ENCODE data around the gene SRSF6. TPM values are rescaled to one million over a fixed set of nuclear protein-coding genes. Genes with fewer than 3 reads are reported as not detected.
"Not testable (repeated sequence)": the region's sequence is repeated elsewhere in the genome, so short reads cannot be mapped to it uniquely, and the experiment has no call there.

Gene SRSF6
- total RNA-seq, 1 donor from 2014 or later: 63.6 TPM

DNA sequence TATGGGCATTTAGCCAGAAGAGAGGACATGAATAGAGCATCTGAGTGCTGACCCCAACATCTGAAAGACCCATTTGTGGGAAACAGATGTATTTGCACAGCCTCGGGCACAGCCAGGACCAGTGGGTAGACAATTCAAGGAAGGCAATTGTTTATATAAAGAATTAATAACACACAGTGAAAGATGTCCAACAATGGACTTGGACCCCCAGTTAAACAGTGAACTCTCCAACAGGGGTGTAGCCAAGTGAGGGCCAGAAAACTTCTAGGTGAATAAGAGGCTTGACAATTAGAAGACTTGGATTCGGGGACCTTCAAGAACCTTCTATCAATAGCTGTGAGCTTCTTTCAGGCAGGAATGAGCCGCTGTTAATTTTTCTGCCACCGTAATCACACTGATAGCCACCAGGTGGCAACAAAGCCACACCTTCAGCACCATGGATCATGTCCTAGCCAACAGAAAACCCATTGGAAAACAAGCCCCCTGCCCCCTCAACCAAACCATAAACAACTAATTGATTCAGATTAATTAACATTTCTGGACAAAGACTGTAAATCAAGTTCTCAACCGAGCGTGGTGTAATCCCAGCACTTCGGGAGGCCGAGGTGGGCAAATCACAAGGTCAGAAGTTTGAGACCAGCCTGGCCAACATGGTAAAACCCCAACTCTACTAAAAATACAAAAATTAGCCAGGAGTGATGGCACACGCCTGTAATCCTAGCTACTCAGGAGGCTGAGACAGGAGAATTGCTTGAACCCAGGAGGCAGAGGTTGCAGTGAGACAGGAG is 8.8 kb upstream of the SRSF6 start:
- DNase-seq: no peak

DNA sequence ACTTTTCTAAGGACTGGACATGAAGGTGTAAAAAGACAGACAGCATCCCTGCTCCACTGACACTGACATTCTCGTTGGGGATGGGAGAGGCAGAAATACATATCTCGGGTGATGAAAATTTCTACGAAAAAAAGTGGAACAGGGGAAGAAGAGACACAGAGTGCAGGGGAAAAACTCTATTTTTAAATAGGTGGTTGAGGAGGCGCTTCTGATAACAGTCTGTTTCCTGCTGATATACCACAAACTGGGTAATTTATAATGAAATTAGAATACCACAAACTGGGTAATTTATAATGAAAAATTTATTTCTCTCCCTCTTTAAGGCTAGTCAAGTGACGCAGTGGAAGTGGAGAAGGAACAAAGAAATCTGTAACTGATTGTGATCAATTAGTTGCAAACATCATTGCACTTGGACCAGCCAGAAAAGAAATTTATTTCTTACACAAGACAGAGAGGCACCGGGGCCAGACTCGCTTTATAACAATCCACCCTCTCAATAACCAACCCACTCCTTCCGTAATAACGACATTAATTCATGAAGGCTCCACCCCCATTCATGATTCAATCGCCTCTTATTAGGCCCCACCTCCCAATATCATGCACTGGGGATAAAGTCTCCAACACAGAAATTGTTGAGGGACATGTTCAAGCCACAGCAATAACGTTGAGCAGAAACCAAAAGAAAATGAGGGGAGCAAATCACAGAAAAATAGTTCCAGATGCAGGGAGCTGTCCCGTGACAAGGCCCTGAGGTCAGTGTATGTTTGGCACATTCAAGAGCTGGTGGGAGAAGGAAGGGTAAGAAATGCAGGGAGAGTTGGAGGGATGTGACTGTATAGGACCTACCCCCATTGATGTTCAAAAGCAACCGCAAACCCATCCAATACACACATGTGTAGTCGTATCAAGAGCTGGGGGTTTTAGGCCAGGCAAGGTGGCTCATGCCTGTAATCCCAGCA is 6.6 kb upstream of the SRSF6 start:
- DNase-seq: no peak

DNA sequence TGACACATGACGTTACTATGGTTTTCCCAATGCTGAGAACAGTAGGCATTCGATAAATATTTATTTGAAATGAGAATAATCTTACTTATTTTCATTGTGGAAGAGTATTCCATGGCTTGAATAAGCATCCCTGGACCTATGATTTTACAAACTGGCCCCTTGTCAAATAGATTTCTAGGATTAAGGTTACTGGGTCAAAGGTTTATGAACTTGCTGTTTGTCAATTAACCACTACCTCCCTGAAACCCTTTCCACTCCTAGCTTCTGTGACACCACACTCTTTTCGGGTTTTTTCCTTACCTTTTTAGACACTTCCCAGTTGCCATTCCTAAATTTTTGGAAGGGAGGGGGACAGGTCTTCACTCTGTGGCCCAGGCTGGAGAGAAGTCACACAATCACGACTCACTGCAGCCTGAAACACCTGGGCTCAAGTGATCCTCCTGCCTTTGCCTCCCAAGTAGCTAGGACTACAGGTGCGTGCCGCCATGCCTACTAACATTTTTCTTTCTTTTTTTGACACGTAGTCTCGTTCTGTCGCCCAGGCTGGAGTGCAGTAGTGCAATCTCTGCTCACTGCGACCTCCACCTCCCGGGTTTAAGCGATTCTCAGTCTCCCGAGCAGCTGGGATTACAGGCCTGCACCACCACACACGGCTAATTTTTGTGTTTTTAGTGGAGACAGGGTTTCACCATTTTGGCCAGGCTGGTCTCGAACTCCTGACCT is 5.1 kb upstream of the SRSF6 start:
- DNase-seq: no peak

DNA sequence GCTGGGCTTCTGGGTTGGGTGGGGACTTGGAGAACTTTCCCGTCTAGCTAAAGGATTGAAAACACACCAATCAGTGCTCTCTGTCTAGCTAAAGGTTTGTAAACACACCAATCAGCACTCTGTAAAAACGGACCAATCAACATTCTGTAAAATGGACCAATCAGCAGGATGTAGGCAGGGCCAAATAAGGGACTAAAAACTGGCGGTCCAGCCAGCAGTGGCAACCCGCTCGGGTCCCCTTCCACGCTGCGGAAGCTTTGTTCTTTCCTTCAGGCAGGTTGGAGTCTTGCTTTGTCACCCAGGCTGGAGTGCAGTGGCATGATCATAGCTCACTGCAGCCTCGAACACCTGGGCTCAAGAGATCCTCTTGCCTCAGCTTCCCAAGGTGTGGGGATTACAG is 1.4 kb upstream of the SRSF6 start:
- DNase-seq: not testable (repeated sequence)

DNA sequence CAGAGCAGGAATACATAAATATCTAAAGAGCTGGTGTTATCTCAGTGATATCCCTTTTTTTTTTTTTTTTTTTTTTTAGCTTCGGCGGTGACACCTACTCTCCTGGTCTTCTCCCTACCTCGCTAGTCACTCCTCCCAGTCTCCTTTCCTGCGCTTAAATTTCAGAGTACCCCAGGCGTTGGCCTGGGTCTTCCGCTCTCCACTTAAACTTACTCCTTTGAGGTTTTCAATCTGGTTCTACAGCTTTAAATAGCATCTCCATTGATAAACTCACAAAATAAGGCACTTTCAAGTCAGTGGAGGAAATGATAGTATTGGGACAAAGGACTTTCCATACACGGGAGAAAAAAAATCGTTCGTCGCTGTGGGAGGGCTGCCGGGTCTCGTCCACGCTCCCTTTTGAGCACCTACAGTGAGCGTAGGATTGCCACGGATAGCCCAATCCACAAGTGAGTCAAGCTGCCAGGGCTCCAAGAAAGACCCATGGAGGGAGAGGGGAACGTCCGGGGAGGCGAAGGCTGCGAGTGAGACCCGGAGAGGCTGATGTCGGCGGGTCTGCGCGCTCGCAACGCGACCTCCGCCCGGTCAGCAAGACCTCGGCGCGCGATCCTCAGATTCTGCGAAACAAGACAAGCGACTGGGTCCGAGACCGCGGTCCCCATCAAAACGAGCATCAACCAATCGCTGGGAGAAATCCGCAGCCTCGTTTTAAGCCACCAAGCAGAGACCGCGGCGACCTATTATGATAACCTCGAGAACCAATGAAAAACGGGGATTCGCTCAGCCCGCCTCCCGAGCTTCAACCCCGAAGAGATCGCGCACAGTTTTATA is 672 bp upstream of the SRSF6 start:
- peak; percentile 97 for DNase-seq

DNA sequence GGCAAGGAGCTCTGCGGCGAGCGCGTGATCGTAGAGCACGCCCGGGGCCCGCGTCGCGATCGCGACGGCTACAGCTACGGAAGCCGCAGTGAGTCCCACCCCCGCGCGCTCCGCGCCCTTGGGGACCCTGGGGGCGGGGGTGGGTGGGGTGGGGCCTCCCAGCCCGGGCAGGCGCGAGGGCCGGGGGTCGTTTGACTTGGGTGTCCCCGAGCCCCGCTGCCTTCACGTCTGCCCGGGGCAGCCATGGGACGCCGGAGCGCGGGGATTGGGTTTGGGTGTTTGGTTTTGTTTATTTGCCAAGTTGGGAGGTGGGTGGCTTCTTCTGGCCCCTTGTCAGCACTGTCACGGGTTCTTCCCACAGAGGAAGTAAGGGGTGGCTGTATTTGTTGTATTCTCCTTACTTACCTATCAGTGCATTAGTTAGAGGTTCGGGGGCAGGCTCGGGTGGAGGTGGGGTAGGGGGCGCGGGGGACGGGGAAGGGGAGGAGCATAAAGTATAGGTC is 777 bp downstream of the SRSF6 start:
- peak; percentile 4 for DNase-seq

DNA sequence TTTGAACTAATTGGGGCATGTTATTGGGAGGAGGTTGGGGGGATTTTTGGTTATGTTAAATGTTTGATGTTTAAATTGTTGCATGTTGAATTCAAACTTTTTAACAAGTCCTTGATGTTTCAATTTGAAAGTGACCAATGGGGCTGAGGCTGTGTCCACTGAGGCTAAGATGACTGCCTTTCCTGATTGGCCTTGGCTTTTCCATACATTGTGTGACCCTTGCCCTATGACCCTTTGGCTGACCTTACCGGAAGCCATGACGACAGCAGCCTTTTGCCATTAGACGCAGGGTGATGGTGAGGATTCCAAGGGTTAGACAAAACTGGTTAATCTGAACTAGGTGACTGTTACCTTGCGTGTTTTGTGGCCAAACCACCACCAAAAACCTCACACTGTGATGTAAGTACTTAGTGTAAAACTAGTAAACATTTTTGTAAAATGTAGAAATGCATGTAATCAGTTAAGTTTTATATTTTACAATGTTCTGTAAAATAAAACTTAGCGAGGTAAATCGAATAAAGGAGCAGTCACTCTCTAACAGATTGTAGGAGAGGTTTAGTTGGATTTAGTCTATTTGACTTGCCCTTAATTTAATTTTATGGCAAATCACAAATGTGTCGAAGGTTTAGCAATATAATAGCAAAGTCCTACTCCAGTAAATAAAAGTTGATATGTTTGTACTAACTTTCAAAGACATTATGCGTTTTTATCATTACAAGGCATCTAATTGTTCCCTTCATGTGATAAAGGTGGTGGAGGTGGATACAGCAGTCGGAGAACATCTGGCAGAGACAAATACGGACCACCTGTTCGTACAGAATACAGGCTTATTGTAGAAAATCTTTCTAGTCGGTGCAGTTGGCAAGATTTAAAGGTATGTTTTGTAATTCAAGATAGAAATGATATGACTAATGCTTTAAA is 1.6 kb downstream of the SRSF6 start:
- peak; percentile 6 for DNase-seq

DNA sequence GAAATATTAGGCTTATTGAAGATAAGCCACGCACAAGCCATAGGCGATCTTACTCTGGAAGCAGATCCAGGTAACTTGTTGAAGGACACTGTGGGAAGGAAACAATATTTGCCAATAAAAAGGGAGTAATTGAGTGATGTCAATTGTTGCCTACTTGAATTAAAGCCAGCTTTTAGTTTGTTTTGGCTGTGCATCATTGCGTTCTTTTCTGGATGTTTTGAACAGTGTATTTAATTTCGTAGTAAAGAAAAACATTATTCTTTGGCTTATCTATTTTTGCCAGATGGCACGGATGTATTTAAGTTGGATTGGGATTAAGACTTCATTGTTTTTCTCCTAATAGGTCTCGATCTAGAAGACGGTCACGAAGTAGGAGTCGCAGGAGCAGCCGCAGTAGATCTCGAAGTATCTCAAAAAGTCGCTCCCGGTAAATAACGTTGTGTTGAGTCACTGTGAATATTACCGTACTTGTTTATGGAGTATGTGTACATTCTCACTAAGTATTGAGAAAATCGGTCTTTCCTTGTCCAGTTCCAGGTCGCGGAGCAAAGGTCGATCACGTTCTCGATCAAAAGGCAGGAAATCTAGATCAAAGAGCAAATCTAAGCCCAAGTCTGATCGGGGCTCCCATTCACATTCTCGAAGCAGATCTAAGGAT is 2.6 kb downstream of the SRSF6 start:
- no peak for DNase-seq

DNA sequence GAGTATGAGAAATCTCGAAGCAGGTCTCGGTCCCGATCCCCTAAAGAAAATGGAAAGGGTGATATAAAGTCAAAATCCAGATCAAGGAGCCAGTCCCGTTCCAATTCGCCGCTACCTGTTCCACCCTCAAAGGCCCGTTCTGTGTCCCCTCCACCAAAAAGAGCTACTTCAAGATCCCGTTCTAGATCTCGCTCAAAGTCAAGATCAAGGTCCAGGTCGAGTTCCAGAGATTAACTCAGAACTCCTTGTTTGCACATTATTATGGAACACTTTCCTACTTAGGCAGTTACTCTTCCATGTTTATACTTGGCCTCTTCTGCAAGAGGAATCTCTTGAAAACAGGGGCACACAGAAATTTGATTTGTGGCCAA is 3.1 kb downstream of the SRSF6 start:
- no peak for DNase-seq

DNA sequence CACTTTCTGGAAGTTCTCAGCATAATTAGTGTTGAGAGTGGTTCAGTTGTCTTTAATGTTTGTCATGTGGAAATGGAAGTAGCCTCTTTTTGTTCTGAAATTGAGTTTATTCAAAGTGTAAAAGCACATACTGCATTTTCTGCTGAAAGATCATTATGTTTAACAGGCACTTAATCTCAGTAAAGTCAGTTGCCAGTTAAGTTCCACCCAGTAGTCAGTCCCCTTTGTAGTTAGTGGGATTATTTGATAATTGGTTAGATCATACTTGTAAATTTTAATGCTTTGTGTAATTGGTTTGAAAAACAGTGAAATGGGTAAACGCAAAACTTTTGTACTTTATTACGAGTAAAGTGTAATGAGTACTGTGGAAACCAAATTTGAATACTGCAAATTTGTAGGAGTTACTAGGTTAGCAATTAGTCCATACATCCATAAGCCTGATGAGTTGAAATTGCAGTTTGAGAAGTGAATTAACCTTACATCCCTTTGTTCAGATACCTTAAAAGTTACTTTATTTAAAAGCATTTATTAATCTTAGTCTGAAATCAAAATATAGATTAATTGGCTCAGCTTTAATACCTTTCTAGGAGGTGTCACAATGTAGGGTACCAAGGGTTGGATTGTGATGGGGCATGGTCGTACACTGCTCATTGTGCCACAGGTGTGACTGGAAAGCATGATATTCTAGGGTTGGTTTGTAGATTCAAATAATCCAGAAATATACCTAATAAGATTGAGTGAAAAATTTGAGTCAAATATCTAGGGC is 4.4 kb downstream of the SRSF6 start:
- DNase-seq: no peak

DNA sequence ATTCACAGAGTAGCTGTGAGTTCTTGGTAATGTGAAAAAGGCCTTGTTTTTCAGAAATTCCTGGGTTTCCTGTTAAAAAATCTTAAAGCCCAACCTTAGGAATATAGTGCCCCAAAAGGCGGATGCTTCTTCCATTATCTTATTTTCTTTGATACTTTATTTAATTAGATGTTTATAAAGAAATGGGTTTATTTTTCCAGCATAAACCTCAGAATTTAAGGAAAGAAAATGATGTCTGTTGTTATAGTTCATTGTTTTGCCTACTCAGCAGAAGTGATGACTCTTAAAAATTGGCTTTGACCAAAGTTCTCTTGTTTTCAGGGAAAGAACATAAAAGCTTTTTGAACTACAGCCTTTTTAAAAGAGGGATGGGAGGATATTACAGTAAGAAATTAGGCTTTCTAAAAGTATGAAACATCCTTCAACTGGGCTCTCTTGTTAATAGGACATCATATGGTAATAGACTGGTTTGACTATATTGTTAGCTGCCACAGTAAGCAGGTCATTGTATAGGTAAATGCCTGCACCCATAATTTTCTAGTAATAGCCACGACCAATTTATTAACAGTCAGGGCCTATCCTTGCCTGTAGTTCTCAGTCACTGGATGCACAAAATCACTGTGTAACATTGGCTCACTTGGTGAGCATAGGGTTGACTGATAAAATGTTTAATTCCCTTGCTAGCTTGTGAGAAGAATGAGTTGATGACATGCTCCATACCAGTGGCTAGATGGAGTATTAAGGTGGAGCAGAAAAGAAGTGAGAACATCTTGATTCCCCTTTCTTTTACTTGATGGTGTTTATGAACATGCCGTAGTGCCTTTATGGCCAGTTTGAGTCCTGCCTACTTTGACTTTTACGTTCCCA is 5.2 kb downstream of the SRSF6 start:
- DNase-seq: no peak

DNA sequence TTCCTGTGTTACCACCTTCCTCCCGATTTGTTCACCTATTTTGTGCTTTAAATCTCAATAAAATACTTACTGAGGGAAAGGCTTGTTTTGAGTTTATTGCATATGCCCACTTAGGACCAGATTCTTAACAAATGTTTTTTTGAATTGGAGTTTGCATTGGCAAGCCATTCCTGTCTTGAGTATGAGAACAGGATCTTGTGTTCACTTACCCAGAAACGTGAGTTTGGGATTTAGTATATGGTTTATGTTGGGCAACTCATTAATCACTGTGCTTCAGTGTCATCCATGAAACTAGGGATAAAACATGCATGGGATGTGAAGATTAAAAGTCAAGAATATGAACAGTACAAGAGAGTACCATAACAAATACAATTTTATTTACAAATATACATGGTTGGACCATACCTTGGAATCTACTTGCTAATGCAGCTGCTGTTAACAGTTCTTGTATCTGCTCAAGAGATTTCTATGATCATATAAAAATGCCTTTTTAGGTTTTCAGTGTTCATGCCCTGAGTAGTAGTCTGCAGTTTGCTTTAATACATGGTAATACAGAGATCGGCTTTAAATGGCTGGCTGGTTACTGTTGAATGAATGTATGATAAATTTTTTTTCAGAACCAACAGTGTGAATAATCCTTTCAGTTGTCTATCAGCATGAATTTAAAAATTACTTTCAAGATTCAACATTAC is 6.0 kb downstream of the SRSF6 start:
- DNase-seq: no peak

DNA sequence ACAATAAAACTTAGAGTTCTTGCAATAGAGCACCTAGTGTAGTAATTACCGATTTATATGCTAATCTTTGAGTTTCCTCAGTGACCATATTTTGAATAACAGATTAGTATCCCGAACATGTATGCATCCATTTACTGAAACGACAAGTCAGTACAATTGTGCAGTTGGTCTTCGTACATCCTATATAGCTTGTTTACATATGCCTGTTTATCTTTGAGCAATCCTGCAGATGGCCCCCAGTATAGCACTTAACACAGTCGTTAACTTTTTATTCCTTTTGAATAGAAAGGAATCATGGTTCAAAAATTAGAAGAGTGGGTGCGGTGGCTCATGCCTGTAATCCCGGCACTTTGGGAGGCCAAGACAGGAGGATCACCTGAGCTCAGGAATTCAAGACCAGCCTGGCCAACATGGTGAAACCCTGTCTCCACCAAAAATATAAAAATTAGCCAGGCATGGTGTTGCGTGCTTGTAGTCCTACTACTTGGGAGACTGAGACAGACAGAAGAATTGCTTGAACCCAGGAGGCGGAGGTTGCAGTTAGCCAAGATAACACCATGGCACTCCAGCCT is 6.6 kb downstream of the SRSF6 start:
- DNase-seq: no peak

DNA sequence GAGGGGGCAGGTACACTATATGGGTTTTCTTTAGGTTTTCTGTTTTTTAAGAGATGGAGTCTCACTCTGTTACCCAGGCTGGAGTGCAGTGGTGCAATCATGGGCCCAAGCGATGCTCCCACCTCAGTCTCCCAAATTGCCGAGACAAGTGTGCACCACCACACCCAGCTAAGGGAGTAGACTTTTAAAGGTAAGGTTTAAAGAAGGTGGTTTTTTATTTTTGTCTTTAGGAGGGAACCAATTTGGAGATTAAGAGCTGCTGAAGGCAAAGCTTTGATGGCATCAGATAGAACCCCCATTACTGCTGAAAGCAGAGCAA is 7.9 kb downstream of the SRSF6 start:
- no peak for DNase-seq

DNA sequence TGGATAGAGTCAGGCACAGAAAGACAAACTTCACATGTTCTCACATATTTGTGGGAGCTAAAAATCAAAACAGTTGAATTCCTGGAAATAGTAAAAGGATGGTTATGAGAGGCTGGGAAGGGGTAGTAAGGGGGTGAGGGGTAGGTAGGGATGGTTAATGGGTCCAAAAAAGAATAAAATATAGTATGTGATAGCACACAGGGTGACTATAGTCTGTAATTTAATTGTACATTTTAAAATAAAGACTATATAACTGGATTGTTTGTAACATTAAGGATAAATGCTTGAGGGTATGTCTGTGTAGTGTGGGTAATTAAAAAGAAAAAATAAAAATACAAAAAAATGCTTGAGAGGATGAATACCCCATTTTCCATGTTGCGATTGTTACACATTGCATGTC is 9.9 kb downstream of the SRSF6 start:
- no peak for DNase-seq

DNA sequence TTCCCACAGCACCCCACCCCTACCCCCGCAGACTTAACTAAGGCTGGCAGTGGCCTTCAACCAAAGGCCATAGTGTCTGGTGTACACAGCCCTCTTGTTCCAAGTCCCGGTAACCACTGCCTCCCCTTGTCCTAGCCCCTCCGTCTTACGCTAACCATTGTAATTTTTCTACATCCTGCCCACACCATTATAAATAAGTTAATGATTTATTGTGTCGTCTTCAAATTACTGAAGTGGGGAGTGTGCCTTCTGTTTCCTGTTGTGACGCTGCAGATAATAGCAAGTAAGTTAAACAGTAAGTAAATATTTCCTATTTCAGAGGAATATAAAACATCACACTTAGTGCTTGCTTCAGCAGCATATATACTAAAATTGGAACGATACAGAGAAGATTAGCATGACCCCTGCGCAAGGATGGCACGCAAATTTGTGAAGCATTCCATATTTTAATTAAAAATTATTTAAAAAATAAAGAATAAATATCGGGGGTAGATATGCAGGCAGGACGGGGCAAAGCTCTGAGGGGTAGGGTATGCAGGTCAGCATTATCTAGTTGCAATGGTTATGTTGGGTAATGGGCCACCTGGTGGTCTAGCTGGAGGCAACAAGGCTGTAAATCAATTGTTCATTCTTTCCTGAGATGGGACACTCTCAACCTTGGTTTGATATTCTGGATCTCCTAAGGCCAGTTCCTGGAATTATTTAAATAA is 15.1 kb downstream of the SRSF6 start:
- no peak for DNase-seq

DNA sequence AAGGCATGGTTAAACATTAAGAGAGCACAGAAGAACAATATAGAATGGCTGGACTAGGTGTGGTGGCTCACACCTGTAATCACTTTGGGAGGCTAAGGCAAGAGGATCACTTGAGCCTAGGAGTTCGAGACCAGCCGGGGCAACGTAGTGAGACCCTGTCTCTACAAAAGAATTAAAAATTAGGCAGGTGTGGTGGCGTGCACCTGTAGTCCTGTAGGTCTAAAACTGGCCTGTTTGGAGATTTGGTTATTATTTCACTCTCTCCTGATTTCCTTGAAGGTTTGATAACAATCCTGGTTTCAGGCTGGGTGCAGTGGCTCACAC is 15.6 kb downstream of the SRSF6 start:
- DNase-seq: no peak

Measured in skin of body (tissue), 2 donors.